ENCODE data around the gene CDK11A. TPM values are rescaled to one million over a fixed set of nuclear protein-coding genes. Genes with fewer than 3 reads are reported as not detected.
"Not testable (repeated sequence)": the region's sequence is repeated elsewhere in the genome, so short reads cannot be mapped to it uniquely, and the experiment has no call there.

The CDK11A gene
- total RNA-seq, 2 donors from 2014 or later: 40.3 to 72.5 TPM

- peak overlapping the region; percentile 44 to 55 for H3K4me3 Mint-ChIP-seq
- no peak for ATAC-seq (replicated peaks in 1 of 2)
- H3K36me3 Mint-ChIP-seq (ENCODE audit: insufficient read depth in 2 of 2): peaks cover 0 to 2% of the 10 kb centered on the region in 2 donors
- no peaks in the 10 kb centered on the region for H3K4me1 Mint-ChIP-seq (ENCODE audit: low read depth)
- H3K9me3 Mint-ChIP-seq: no peaks in the 10 kb centered on the region
- H3K27me3 Mint-ChIP-seq (ENCODE audit: low read depth): no peaks in the 10 kb centered on the region
- peak overlapping the region; percentile 64 for H3K27ac Mint-ChIP-seq
- no peak for DNase-seq
These were observed 24.6 kb upstream of the CDK11A start for GRCh38 chr1:1748686-1749321.

DNA sequence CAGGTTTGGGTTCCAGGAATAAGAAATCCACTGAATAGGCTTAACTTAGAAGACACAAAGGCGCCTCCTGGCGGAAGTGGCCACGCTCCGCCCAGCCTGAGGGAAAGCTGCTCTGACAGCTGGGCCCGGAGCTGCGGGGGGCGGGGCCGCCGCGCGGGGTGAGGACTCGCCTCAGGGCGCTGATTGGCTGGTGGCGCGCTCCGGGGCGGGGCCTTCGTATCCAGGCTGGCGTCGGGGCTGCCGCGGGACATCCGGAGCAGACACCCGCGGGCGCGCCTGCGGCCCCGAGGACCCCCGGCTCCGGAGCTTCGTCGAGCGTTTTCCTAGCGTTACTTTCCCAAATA, 22.4 kb upstream of the CDK11A start:
- peak overlapping the region; percentile 81 to 88 for H3K4me3 Mint-ChIP-seq
- ATAC-seq (replicated peaks in 1 of 2): peak; percentile 86
- not testable (repeated sequence) for H3K4me1 Mint-ChIP-seq (ENCODE audit: low read depth); H3K36me3 Mint-ChIP-seq (ENCODE audit: insufficient read depth in 2 of 2); H3K27me3 Mint-ChIP-seq (ENCODE audit: low read depth); DNase-seq; H3K9me3 Mint-ChIP-seq; H3K27ac Mint-ChIP-seq

DNA sequence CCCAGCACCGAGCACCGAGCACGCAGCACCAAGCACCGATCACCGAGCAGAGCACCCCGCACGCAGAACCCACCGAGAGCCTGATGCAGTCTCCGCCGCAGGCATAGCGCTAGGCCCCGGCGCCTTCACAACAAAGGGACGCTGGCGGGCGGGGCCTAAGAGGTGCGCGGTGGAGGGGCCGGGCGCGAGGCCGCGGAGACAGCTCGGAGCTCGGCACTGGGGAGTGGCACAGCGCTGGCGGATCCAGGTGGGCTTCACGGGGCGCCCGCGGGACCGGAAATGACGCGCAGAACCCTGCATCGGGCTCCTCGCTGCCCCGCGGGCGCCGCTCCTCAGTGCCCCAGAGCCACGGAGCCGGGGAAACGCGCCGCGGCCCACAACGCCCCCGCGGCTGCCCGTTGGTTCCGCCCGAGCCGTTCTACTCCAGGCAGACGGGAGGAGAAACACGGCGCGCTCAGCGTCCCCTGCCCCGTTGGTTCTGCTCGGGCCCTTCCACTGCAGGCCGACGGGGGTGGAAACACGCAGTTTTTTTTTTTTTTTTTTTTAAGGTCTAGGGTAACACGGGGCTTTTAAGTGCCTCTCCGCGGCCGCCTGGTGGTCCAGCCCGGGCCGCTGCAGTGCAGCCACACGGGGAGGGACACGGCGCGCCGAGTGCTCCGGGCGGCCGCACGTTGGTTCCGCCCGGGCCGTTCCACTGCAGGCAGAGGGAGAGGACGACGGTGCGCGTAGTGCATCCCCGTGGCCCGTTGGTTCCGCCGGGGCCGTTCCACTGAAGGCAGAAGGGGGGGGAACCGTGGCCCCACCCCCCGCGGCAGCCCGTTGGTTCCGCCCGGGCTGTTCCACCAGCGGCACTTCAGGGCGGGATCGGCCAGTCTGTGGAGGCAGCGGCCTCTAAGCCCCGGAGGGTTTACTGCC, 21.8 kb upstream of the CDK11A start:
- not testable (repeated sequence) for H3K27me3 Mint-ChIP-seq (ENCODE audit: low read depth); H3K9me3 Mint-ChIP-seq; H3K4me1 Mint-ChIP-seq (ENCODE audit: low read depth); H3K36me3 Mint-ChIP-seq (ENCODE audit: insufficient read depth in 2 of 2)
- peak overlapping the region; percentile 68 for H3K27ac Mint-ChIP-seq
- DNase-seq (peak; percentile 85 to 88), ATAC-seq (replicated peaks in 1 of 2) (peak; percentile 74 to 77)
- H3K4me3 Mint-ChIP-seq: peak overlapping the region; percentile 75 to 79

- not testable (repeated sequence) for H3K4me3 Mint-ChIP-seq; ATAC-seq (replicated peaks in 1 of 2); H3K9me3 Mint-ChIP-seq; H3K36me3 Mint-ChIP-seq (ENCODE audit: insufficient read depth in 2 of 2); H3K27ac Mint-ChIP-seq; H3K4me1 Mint-ChIP-seq (ENCODE audit: low read depth); H3K27me3 Mint-ChIP-seq (ENCODE audit: low read depth); DNase-seq
These were observed 18.4 kb upstream of the CDK11A start for GRCh38 chr1:1742529-1742928.

GRCh38 chr1:1741013-1741412, 16.9 kb upstream of the CDK11A start:
- not testable (repeated sequence) for H3K27ac Mint-ChIP-seq; H3K36me3 Mint-ChIP-seq (ENCODE audit: insufficient read depth in 2 of 2); H3K9me3 Mint-ChIP-seq; H3K4me3 Mint-ChIP-seq; H3K4me1 Mint-ChIP-seq (ENCODE audit: low read depth); ATAC-seq (replicated peaks in 1 of 2); DNase-seq; H3K27me3 Mint-ChIP-seq (ENCODE audit: low read depth)

DNA sequence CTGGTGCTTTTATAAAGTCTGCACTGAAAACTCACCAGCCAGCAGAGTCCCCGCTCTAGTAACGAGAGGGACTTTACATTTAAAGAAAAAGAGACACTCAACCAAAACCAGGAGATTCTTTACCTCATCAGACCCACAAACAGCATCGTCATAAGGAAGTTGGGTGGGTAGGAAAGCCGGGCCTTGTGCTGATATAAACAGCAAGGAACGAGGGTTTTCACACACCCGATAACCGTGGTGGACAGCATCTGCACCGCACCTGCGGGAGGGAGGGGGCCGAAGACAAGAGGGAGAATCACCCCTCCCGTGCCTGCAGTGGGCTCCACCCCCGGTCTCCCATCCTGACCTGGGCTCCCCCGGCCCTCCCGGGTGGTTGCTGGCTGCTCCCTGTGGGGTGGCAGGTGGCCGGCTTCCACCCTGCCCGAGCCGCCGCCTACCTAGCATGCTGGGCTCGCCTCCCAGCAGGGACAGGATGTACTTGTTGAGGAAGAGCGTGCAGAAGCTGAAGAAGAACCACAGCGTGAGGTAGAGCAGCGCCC, 14.7 kb upstream of the CDK11A start:
- H3K4me3 Mint-ChIP-seq; DNase-seq; H3K36me3 Mint-ChIP-seq (ENCODE audit: insufficient read depth in 2 of 2); H3K27me3 Mint-ChIP-seq (ENCODE audit: low read depth); H3K27ac Mint-ChIP-seq; H3K9me3 Mint-ChIP-seq; H3K4me1 Mint-ChIP-seq (ENCODE audit: low read depth): not testable (repeated sequence)
- ATAC-seq (replicated peaks in 1 of 2): peak in 1 of 2 donors; percentile 15

- H3K36me3 Mint-ChIP-seq (ENCODE audit: insufficient read depth in 2 of 2); DNase-seq; H3K27me3 Mint-ChIP-seq (ENCODE audit: low read depth); H3K27ac Mint-ChIP-seq; H3K9me3 Mint-ChIP-seq; H3K4me3 Mint-ChIP-seq; H3K4me1 Mint-ChIP-seq (ENCODE audit: low read depth): not testable (repeated sequence)
- ATAC-seq (replicated peaks in 1 of 2): peak; percentile 36 to 37
These were observed 13.8 kb upstream of the CDK11A start for GRCh38 chr1:1737675-1738590.

GRCh38 chr1:1732381-1732780, 8.2 kb upstream of the CDK11A start:
- no peaks in the 10 kb centered on the region for H3K27me3 Mint-ChIP-seq (ENCODE audit: low read depth)
- no peak for DNase-seq
- no peak overlapping the region for H3K27ac Mint-ChIP-seq
- no peak overlapping the region for H3K4me3 Mint-ChIP-seq
- ATAC-seq (replicated peaks in 1 of 2): no peak
- H3K4me1 Mint-ChIP-seq (ENCODE audit: low read depth): peaks cover 11% of the 10 kb centered on the region
- H3K9me3 Mint-ChIP-seq: no peaks in the 10 kb centered on the region
- peaks cover 0 to 10% of the 10 kb centered on the region in 2 donors for H3K36me3 Mint-ChIP-seq (ENCODE audit: insufficient read depth in 2 of 2)

DNA sequence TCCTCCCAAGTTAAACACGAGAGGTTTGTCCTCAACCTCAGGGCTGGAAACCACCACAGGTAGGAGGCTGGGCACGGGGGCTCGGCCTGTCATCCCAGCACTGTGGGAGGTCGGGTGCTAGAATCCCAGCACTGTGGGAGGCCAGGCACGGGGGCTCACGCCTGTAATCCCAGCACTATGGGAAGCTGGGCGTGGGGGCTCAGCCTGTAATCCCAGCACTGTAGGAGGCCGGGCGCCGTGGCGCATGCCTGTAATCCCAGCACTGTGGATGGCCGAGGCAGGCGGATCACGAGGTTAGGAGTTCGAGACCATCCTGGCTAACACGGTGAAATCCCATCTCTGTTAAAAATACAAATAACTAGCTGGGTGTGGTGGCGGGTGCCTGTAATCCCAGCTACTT, 6.7 kb upstream of the CDK11A start:
- ATAC-seq (replicated peaks in 1 of 2): no peak
- H3K36me3 Mint-ChIP-seq (ENCODE audit: insufficient read depth in 2 of 2): peaks cover 0 to 8% of the 10 kb centered on the region in 2 donors
- DNase-seq: no peak
- peaks cover 17% of the 10 kb centered on the region for H3K4me1 Mint-ChIP-seq (ENCODE audit: low read depth)
- H3K4me3 Mint-ChIP-seq: no peak overlapping the region
- no peaks in the 10 kb centered on the region for H3K9me3 Mint-ChIP-seq
- no peaks in the 10 kb centered on the region for H3K27me3 Mint-ChIP-seq (ENCODE audit: low read depth)
- no peak overlapping the region for H3K27ac Mint-ChIP-seq

DNA sequence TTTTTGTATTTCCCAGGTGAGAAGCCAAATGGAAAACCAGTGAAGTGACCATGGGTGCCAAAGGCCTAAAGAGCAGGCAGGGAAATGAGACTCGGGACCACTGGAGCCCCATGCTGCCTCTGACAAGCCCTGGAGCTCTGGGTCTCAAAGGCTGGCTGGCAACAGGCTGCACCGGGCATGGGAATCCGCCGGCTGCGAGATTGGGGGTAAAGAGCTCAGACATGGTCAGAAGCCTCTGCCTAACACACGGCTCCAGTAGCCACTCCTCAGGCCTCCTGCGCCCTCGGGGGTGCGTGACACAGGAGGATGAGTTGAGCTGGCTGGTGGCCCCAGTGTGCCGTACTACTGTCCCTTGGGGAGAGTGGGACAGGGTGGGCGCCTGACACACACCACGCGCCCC, 6.1 kb upstream of the CDK11A start:
- H3K4me3 Mint-ChIP-seq; H3K9me3 Mint-ChIP-seq; H3K27ac Mint-ChIP-seq; DNase-seq; H3K36me3 Mint-ChIP-seq (ENCODE audit: insufficient read depth in 2 of 2); H3K27me3 Mint-ChIP-seq (ENCODE audit: low read depth); ATAC-seq (replicated peaks in 1 of 2): not testable (repeated sequence)
- H3K4me1 Mint-ChIP-seq (ENCODE audit: low read depth): peaks cover 17% of the 10 kb centered on the region

DNA sequence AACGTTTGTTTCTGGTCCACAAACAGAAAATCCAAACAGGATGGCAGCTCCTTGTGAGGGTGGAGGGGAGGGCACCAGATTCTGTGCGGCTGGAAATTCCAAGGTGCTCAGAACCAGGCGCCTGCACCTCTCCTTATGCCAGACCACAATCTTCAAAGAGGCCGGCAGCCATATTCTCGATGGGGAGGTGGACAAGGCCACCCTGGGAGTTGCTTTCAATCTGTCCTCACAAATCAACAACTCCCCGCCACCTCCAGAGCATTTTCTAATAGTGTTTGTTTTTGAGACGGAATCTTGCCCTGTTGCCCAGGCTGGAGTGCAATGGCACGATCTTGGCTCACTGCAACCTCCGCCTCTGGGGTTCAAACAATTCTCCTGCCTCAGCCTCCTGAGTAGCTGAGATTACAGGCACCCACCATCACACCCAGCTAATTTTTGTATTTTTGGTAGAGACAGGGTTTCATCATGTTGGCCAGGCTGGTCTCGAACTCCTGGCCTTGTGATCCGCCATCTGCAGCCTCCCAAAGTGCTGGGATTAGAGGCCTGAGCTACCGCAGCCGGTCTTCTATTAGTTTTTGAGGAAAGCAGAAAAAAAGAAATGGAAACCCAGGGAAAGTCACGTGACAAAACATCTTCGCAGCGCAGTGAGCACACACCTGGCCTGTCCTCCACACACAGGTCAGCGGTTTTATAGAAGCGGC, 5.1 kb upstream of the CDK11A start:
- not testable (repeated sequence) for H3K27ac Mint-ChIP-seq; H3K36me3 Mint-ChIP-seq (ENCODE audit: insufficient read depth in 2 of 2)

DNA sequence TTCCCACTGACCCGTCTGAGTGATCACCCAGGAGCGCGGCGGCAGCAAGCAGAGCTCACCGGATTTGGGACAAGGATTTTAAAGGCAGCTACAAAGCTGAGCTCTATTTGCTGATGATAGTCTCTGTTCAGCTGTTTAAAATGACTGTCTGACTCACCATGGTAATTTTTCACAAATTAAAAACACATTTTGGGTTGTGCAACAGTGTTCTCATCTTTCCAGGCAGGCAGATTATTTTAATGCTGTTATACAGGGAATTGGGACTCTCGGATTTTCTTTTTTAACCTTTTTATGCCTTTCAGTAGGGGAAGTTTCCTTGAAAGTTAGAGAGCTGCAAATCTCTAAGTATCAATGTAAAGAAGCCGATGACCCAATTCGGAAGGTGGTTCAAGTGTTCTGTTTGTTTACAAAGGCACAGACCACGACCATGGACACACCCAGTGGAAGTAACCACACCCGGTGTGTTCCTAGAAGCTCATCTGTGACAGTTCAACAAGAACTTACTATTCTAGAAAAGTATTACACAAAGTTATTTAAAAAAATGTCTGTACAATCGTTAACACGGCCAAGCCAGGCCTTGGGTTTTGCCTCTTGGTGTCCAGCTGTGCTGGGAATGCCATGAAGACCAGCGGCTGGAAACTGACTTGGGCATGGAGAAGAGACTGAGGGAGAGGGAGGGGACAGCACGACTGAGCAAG, 4.3 kb upstream of the CDK11A start:
- ATAC-seq (replicated peaks in 1 of 2); H3K27me3 Mint-ChIP-seq (ENCODE audit: low read depth); H3K36me3 Mint-ChIP-seq (ENCODE audit: insufficient read depth in 2 of 2); DNase-seq; H3K4me3 Mint-ChIP-seq; H3K9me3 Mint-ChIP-seq: not testable (repeated sequence)
- Mint-ChIP-seq H3K27ac (peak overlapping the region; percentile 89), H3K4me1 (ENCODE audit: low read depth) (peaks cover 17% of the 10 kb centered on the region)

More for the DNA sequence above, 5.1 kb upstream of the CDK11A start:
- not testable (repeated sequence) for H3K27me3 Mint-ChIP-seq (ENCODE audit: low read depth); ATAC-seq (replicated peaks in 1 of 2); DNase-seq; H3K4me3 Mint-ChIP-seq; H3K9me3 Mint-ChIP-seq
- H3K4me1 Mint-ChIP-seq (ENCODE audit: low read depth): peaks cover 17% of the 10 kb centered on the region
